Astrocyte of the spinal cord (primary cell): ENCODE results near the gene TLL2.

Source experiments
- DNase-seq: peaks from one replicate; pipeline ENCODE4 v3.0.0; 2011; ENCODE audit warnings: low read depth, low spot score
- H3K4me3 ChIP-seq: 2 replicates; pipeline ENCODE4 v1.5.1; 2011; ENCODE audit warnings: low read depth, mild to moderate bottlenecking, low read length, moderate library complexity
- in situ Hi-C: cut with HindIII; loops from 2 replicates; pipeline ENCODE4 v1.10.0; 2017; ENCODE audit warnings: low sequenced_read_pairs
- TF ChIP-seq, protein P1 (sequence below): IDR thresholded peaks from 2 replicates; pipeline ENCODE4 v1.5.1; 2012; ENCODE audit warnings: low read depth, mild to moderate bottlenecking, low read length, inconsistent platforms

TLL2 gene

DNA sequence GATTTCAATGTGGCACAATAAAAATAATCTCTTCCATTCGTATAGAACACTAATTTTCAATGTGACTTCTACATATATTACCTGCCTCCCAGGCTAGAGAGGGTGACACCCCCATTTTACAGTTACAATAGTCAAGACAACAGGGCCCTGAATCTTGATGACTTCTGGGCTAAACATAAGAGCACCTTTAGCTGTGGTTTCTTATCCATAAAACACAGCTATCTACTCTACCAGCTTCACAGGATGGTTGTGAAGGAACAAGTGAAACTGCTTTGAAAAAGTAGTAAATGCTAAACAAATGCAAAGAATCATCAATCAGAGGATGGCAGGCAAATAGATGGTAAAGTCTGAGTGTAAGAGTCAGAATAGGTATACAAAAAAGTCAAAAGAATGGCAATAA, 3.6 kb upstream of the TLL2 start:
- no peak overlapping the region for H3K4me3 ChIP-seq
- TF ChIP-seq, protein P1, sequence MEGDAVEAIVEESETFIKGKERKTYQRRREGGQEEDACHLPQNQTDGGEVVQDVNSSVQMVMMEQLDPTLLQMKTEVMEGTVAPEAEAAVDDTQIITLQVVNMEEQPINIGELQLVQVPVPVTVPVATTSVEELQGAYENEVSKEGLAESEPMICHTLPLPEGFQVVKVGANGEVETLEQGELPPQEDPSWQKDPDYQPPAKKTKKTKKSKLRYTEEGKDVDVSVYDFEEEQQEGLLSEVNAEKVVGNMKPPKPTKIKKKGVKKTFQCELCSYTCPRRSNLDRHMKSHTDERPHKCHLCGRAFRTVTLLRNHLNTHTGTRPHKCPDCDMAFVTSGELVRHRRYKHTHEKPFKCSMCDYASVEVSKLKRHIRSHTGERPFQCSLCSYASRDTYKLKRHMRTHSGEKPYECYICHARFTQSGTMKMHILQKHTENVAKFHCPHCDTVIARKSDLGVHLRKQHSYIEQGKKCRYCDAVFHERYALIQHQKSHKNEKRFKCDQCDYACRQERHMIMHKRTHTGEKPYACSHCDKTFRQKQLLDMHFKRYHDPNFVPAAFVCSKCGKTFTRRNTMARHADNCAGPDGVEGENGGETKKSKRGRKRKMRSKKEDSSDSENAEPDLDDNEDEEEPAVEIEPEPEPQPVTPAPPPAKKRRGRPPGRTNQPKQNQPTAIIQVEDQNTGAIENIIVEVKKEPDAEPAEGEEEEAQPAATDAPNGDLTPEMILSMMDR = no peak
- no peak for DNase-seq
- in situ Hi-C loops = no loop called here

DNA sequence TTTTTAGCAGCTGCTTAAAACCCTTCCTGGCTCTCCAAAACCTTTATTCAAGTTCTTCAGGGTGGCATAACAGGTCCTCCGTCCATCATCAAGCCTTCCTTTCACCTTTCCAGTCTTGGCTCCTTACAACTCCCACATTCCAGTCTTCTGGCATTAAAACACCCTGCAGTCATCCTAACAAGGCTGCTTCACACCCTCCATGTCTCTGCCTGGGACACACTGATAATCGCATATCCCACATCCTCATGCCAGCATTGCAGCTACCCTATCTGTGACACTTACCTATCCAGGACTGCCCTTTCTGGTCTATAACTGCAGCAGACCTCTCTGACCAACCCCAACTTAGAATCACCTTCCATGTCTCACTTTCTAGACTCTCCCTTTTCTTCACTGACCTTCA, 2.6 kb upstream of the TLL2 start:
- TF ChIP-seq, protein P1 = no peak
- DNase-seq = no peak
- in situ Hi-C loops = no loop called here
- H3K4me3 ChIP-seq = no peak overlapping the region

DNA sequence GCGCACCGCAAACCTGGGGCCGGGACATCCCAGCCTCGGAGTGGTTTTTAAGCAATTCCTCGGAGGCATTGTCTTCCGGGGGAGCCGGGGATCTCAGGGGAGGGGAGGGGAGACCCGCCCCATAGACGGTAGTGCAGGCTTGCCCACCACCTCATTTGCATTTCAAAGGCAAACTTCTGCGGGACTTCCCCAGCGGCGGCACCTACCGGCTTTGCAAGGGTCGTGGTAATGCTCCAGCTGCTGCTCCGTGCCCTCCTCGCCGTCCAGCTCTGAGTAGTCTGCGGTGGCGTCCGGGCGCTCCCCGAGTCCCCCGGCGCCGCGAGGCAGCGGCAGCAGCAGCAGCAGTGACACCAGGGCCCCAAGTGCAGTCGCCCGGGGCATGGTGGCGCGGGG, 425 bp downstream of the TLL2 start:
- H3K4me3 ChIP-seq = peak overlapping the region; percentile 47
- in situ Hi-C loops = no loop called here
- DNase-seq = no peak
- TF ChIP-seq, protein P1 = no peak

DNA sequence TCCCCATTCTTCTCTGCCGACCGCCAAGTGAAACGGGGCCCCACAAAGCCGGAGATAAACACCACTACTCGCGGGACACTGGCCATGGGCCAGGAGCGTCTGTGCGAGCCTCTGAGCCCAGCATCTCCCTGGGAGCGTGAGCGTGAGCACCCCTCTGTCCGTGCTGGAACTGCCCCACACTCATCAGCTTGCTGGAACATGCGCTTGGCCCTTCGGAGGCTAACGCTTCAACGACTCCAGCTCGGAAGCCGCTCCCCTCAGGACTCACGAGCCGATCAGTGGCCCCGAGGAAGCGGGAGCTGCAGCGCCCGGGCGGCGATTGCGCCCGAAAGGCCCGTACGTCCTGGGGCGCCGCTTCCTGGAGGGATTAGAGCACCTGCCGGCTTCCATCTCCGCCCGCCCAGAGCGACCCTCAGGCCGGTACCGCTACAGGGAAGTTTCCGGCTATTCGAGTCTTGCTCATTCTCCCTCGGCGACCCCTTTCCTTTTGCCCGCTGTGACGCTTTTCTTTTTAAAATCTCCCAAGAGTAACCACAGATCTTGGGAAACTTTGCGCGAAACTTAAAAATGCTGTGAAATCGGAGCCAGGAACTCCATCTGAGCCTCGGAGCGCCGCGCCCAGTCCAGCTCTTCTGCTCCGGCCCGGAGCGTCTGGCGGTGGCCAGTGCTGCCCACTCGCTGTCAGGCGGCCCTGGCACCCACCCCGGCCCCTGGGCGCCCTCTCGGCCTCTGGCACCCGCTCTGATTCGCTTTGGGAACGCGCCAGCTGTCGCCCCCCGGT, 1.0 kb downstream of the TLL2 start:
- TF ChIP-seq, protein P1 = peak; percentile 5
- DNase-seq = peak; percentile 33
- in situ Hi-C loops = no loop called here
- H3K4me3 ChIP-seq = peak overlapping the region; percentile 47

DNA sequence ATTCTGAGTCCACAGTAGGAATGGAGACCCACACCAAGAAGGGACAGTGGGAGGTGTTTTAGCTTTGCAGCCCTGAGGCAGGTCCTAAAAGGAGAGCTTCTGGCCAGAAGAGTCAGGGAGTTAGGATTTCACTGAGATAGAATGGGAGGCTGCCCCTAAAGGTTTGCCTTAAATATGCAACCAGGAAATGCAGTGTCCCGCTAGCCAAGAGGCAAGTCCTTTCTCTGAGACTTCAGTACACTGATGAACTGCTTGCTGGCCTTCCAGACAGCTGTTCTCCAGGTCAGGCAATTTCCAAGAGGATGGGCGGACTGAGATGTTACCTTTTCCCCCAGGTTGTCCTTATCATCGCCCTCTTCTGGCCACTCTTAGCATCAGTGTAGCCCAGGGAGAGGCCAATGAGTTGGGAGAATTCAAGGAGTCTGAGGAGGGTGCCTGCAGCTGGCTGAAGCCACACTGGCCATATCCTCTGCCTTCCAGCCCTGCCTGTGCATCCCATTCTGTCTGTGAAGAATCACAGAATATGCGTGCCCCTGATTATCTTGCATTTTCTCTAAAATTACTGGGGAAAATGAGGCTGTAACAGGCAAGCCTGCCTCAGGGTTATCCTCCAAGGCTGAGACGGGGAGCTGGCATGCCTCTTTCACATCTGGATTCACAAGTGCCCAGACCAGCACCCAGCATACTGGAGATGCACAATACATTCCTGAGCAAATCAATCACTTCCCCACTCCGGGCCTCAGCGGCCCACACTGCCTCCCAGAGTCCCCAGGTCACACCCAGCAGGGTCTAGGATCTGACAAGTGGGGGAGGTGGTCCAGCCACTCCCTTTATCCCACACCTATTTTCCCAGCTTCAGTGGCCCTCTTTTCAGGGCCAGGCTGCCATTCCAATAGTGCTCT, 2.4 kb downstream of the TLL2 start:
- DNase-seq = peak; percentile 26
- in situ Hi-C loops = no loop called here
- TF ChIP-seq, protein P1 = peak; percentile 64
- no peak overlapping the region for H3K4me3 ChIP-seq

DNA sequence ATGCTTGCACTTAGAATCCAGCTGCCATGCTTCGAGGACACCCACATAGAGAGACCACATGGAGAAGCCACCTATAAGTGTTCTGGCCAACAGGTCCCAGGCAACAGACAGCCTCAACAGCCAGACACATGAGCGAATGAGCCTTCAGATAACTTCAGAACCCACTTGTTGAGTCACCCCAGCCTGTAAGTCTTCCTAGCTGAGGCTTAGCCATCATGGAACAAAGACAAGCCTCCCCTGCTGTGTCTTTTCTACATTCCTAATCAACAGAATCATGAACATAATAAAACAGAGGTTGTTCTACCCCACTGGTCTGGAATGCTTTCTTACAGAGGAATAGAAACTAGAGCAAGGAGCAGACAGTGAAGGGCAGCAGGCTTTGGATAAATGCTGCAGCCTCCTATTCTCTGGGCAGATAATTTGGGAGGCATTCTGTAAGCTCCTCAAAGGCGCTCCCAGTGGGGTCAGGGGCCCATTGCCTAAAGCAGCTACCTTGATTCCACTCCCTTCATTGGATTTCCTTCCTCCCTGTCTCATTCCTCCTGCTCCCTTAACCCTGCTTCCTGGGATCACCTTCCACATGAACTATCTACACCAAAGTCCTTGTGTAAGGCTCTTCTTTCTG, 4.6 kb downstream of the TLL2 start:
- in situ Hi-C loops = no loop called here
- no peak overlapping the region for H3K4me3 ChIP-seq
- DNase-seq = peak; percentile 96
- TF ChIP-seq, protein P1 = no peak
